ENCODE results near the gene ZNF710. TPM values are rescaled to one million over a fixed set of nuclear protein-coding genes. Genes with fewer than 3 reads are reported as not detected.
A peak's percentile ranks its signal among the peaks of the same experiment; 100 is the strongest.

ZNF710 gene
- total and polyA plus RNA-seq, 2 of the 13 experiments (the other 11 are each of a cell fraction or from before 2014, with no cell fraction given) = 4.7 to 20.6 TPM

DNA sequence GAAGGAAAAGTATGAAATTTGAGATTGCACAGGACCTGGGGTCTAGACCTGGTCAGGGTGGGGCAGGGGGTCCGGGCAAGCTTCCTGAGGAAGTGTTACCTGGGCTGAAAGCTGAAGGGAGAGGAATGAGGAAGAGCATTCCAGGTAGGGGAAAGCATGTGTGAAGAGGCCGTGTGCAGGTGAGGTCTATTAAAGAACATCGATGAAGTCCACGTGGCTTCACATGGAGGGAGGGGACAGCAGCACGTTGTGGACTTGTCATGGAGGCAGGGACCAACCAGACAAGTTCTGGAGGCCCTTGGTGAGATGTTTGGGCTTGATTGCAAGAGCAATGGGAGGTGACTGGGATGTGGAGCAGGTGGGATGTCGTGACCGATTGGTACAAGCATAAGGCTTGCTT lies 54.1 kb downstream of the ZNF710 start (continued):
- TF ChIP-seq, protein P1, sequence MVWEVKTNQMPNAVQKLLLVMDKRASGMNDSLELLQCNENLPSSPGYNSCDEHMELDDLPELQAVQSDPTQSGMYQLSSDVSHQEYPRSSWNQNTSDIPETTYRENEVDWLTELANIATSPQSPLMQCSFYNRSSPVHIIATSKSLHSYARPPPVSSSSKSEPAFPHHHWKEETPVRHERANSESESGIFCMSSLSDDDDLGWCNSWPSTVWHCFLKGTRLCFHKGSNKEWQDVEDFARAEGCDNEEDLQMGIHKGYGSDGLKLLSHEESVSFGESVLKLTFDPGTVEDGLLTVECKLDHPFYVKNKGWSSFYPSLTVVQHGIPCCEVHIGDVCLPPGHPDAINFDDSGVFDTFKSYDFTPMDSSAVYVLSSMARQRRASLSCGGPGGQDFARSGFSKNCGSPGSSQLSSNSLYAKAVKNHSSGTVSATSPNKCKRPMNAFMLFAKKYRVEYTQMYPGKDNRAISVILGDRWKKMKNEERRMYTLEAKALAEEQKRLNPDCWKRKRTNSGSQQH (CRISPR knock-in tag; IDR thresholded peaks at IDR 0.05; ENCODE audit: low read depth) = no peak
- TF ChIP-seq, protein P2, sequence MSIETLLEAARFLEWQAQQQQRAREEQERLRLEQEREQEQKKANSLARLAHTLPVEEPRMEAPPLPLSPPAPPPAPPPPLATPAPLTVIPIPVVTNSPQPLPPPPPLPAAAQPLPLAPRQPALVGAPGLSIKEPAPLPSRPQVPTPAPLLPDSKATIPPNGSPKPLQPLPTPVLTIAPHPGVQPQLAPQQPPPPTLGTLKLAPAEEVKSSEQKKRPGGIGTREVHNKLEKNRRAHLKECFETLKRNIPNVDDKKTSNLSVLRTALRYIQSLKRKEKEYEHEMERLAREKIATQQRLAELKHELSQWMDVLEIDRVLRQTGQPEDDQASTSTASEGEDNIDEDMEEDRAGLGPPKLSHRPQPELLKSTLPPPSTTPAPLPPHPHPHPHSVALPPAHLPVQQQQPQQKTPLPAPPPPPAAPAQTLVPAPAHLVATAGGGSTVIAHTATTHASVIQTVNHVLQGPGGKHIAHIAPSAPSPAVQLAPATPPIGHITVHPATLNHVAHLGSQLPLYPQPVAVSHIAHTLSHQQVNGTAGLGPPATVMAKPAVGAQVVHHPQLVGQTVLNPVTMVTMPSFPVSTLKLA (IDR thresholded peaks at IDR 0.05) = peak; percentile 28; the same call in 1 of the 2 replicates
- TF ChIP-seq YEATS4 (CRISPR knock-in tag; IDR thresholded peaks at IDR 0.05; ENCODE audit: borderline replicate concordance) = 0 out of 2 replicates have a peak, but pooled peaks have one; percentile 7

DNA sequence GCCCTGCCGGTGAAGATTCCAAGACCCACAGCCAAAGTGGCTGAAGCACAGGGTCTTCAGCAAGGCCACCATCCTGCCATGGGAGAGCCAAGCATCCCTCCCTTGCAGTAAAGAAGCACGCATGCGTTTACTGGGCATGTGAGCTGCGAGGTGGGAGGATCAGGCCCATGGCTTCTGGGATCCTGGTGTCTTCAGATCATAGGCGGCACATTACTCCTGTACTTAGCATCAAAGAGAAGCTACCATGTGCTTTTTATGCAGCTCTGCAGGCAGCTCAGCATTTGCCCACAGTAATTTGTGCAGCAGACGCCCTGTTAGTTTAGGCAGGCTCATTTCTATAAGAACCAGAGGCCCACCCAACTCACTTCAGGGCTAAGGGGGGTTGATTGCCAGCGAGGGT lies 55.4 kb downstream of the ZNF710 start:
- FAIRE-seq (no peak), ATAC-seq (no peak), DNase-seq (ENCODE audit: low spot score) (no peak)
- in situ Hi-C loops (cut with HindIII; ENCODE audit: extremely low pct_ligation_motif_present, low pct_unique_long_range_greater_than_20kb) (no loop called here), intact Hi-C loops (cut with micrococcal nuclease; ENCODE audit: unreplicated experiment) (no loop called here)
- WGBS (ENCODE audit: low lambda C conversion rate) = 88% methylated on average over 3 of the region's 7 CpGs
- H3K79me2 ChIP-seq (ENCODE audit: insufficient read depth, low read length) = peaks cover 3% of the 10 kb centered on the region
- peaks cover 51% of the 10 kb centered on the region for H3K4me1 ChIP-seq (ENCODE audit: insufficient read depth, low read length)
- no peak overlapping the region for H2AFZ ChIP-seq (ENCODE audit: low read length)
- no peak overlapping the region for H3K4me2 ChIP-seq (ENCODE audit: low read depth, low read length)
- peaks cover 13% of the 10 kb centered on the region for H4K20me1 ChIP-seq (ENCODE audit: insufficient read depth, low read length)
- H3K4me3 ChIP-seq (replicated peaks in 1 of 3; ENCODE audit: insufficient read depth in 1 of 3, low read depth in 2 of 3, low read length in 3 of 3) = no peak overlapping the region
- H3K9ac ChIP-seq (ENCODE audit: insufficient read depth, low read depth, low read length) = no peak overlapping the region
- ChIA-PET CTCF (ENCODE audit: low intra/inter-chr PET ratio, low total read pairs) (no interaction called here), POLR2A (interaction anchor here (2.9 kb wide), 1 partner anchor 52 kb away, joined by 36 read pairs; no protein-coding TSS in a partner anchor)
- H3K36me3 ChIP-seq (replicated peaks in 1 of 2; ENCODE audit: control insufficient read depth in 1 of 2, insufficient read depth in 2 of 2, low read length in 2 of 2) = no peaks in the 10 kb centered on the region
- BruUV-seq (replicated peaks) = no TSS peak
- TF ChIP-seq, protein P3, sequence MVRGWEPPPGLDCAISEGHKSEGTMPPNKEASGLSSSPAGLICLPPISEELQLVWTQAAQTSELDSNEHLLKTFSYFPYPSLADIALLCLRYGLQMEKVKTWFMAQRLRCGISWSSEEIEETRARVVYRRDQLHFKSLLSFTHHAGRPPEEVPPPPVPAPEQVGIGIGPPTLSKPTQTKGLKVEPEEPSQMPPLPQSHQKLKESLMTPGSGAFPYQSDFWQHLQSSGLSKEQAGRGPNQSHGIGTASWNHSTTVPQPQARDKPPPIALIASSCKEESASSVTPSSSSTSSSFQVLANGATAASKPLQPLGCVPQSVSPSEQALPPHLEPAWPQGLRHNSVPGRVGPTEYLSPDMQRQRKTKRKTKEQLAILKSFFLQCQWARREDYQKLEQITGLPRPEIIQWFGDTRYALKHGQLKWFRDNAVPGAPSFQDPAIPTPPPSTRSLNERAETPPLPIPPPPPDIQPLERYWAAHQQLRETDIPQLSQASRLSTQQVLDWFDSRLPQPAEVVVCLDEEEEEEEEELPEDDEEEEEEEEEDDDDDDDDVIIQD (CRISPR knock-in tag; IDR thresholded peaks at IDR 0.05; ENCODE audit: low read depth) = no peak
- TF ChIP-seq ZSCAN30 (CRISPR knock-in tag; IDR thresholded peaks at IDR 0.05) (no peak), ZNF720 (CRISPR knock-in tag; IDR thresholded peaks at IDR 0.05) (no peak), IKZF4 (CRISPR knock-in tag; IDR thresholded peaks at IDR 0.05; ENCODE audit: borderline replicate concordance, low read depth, not compliant biosample characterization) (no peak), MED8 (CRISPR knock-in tag; IDR thresholded peaks at IDR 0.05; ENCODE audit: insufficient replicate concordance) (no peak), ZNF549 (CRISPR knock-in tag; IDR thresholded peaks at IDR 0.05) (no peak), SMAD9 (CRISPR knock-in tag; IDR thresholded peaks at IDR 0.05) (no peak), XBP1 (CRISPR knock-in tag; IDR thresholded peaks at IDR 0.05) (no peak)
- TF ChIP-seq, protein P4, sequence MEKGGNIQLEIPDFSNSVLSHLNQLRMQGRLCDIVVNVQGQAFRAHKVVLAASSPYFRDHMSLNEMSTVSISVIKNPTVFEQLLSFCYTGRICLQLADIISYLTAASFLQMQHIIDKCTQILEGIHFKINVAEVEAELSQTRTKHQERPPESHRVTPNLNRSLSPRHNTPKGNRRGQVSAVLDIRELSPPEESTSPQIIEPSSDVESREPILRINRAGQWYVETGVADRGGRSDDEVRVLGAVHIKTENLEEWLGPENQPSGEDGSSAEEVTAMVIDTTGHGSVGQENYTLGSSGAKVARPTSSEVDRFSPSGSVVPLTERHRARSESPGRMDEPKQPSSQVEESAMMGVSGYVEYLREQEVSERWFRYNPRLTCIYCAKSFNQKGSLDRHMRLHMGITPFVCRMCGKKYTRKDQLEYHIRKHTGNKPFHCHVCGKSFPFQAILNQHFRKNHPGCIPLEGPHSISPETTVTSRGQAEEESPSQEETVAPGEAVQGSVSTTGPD (CRISPR knock-in tag; IDR thresholded peaks at IDR 0.05) = no peak
- TF ChIP-seq, protein P5, sequence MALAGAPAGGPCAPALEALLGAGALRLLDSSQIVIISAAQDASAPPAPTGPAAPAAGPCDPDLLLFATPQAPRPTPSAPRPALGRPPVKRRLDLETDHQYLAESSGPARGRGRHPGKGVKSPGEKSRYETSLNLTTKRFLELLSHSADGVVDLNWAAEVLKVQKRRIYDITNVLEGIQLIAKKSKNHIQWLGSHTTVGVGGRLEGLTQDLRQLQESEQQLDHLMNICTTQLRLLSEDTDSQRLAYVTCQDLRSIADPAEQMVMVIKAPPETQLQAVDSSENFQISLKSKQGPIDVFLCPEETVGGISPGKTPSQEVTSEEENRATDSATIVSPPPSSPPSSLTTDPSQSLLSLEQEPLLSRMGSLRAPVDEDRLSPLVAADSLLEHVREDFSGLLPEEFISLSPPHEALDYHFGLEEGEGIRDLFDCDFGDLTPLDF (CRISPR knock-in tag; IDR thresholded peaks at IDR 0.05) = no peak
- TF ChIP-seq, protein P6, sequence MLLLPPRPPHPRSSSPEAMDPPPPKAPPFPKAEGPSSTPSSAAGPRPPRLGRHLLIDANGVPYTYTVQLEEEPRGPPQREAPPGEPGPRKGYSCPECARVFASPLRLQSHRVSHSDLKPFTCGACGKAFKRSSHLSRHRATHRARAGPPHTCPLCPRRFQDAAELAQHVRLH (CRISPR knock-in tag; IDR thresholded peaks at IDR 0.05; ENCODE audit: borderline replicate concordance, low read depth) = no peak
- no peak overlapping the region for H3K27ac ChIP-seq (ENCODE audit: extremely low read length, insufficient read depth, low read length)
- H3K9me3 ChIP-seq (ENCODE audit: low read length) = no peaks in the 10 kb centered on the region
- H3K27me3 ChIP-seq (ENCODE audit: control insufficient read depth in 1 of 2, insufficient read depth in 2 of 2, low read length in 2 of 2) = no peaks in the 10 kb centered on the region

Data from HepG2 (cell line).